H1 (cell line): ENCODE data around the gene ARPP21. TPM values are rescaled to one million over a fixed set of nuclear protein-coding genes. Genes with fewer than 3 reads are reported as not detected.

Source experiments
- CTCF ChIA-PET: fragments of 300-600 bp; sonication (Branson Sonifier 250); formaldehyde crosslinking; loops from one replicate; lab custom pipeline; 2021; ENCODE audit not compliant: partially characterized antibody; lab: Charles Lee
- POLR2A ChIA-PET: fragments of 300-600 bp; sonication (Branson Sonifier 250); formaldehyde crosslinking; loops from one replicate; lab custom pipeline; 2021; ENCODE audit warnings: inconsistent platforms; ENCODE audit not compliant: partially characterized antibody; lab: Charles Lee
- DNase-seq, 2 experiments: peaks; one replicate each; pipeline versions ENCODE4 v3.0.0 to v3.0.0-alpha.2; 2010 to 2022; ENCODE audit warnings: low spot score in 2 of 2, low read depth in 1 of 2, mixed read lengths in 1 of 2
- FAIRE-seq: peaks from 2 replicates; lab custom pipeline; 2011; peaks lifted over from hg19 to GRCh38; lab: Jason Lieb, UNC
- H2AFZ ChIP-seq: 2 replicates; pipeline ENCODE4 v1.8.1; 2012; ENCODE audit warnings: low read length, inconsistent platforms
- H2AK5ac ChIP-seq: 2 replicates; pipeline ENCODE4 v1.6.1; 2013; ENCODE audit warnings: low read depth, low read length
- H2BK120ac ChIP-seq: replicated peaks from 2 replicates; pipeline ENCODE3; 2013; ENCODE audit warnings: low read depth, low read length, inconsistent platforms
- H2BK12ac ChIP-seq: 2 replicates; pipeline ENCODE4 v1.6.1; 2013; ENCODE audit warnings: low read depth, low read length
- H2BK15ac ChIP-seq: 2 replicates; pipeline ENCODE4 v1.6.1; 2013; ENCODE audit warnings: low read length
- H2BK20ac ChIP-seq: 2 replicates; pipeline ENCODE4 v1.6.1; 2013; ENCODE audit warnings: low read length
- H2BK5ac ChIP-seq: 2 replicates; pipeline ENCODE4 v1.6.1; 2013; ENCODE audit warnings: low read depth, low read length
- H3K14ac ChIP-seq: 2 replicates; pipeline ENCODE4 v1.6.1; 2013; ENCODE audit warnings: inconsistent platforms; ENCODE audit not compliant: insufficient read length
- H3K18ac ChIP-seq: 2 replicates; pipeline ENCODE4 v1.6.1; 2013; ENCODE audit warnings: low read length; ENCODE audit errors: extremely low read depth
- H3K23ac ChIP-seq: 2 replicates; pipeline ENCODE4 v1.6.1; 2013; ENCODE audit warnings: inconsistent platforms; ENCODE audit not compliant: insufficient read length
- H3K23me2 ChIP-seq: 2 replicates; pipeline ENCODE4 v1.6.1; 2013; ENCODE audit warnings: low read depth, low read length
- H3K27ac ChIP-seq: 2 replicates; pipeline ENCODE4 v1.6.1; 2011; ENCODE audit warnings: low read depth, low read length, inconsistent platforms
- H3K27me3 ChIP-seq, 4 experiments: replicated peaks in 1 of 4; 1 replicate in 1 of 4; 2 replicates in 3 of 4; pipeline versions ENCODE4 v1.6.1 to v1.8.1; 2011 to 2013; ENCODE audit warnings: low read length in 3 of 4, mild to moderate bottlenecking in 3 of 4, inconsistent platforms in 2 of 4, mixed read lengths in 2 of 4, moderate library complexity in 1 of 4; ENCODE audit not compliant: control insufficient read depth in 3 of 4, insufficient read depth in 3 of 4; ENCODE audit errors: extremely low read depth in 1 of 4
- H3K36me3 ChIP-seq, 4 experiments: 2 replicates each; pipeline versions ENCODE4 v1.6.1 to v1.8.1; 2011 to 2013; ENCODE audit warnings: mild to moderate bottlenecking in 4 of 4, low read length in 3 of 4, moderate library complexity in 2 of 4, control low read depth in 1 of 4, inconsistent platforms in 1 of 4; ENCODE audit not compliant: insufficient read depth in 4 of 4, control insufficient read depth in 2 of 4
- H3K4ac ChIP-seq: replicated peaks from 2 replicates; pipeline ENCODE3; 2013; ENCODE audit warnings: low read length, low read depth, mixed read lengths, inconsistent platforms; ENCODE audit not compliant: insufficient read length
- H3K4me1 ChIP-seq, 4 experiments: replicated peaks in 1 of 4; 1 replicate in 1 of 4; 2 replicates in 3 of 4; pipeline versions ENCODE4 v1.6.1 to v1.8.1; 2011 to 2013; ENCODE audit warnings: low read length in 3 of 4, inconsistent platforms in 2 of 4, mixed read lengths in 1 of 4; ENCODE audit not compliant: insufficient read depth in 4 of 4, control insufficient read depth in 3 of 4
- H3K4me2 ChIP-seq, 2 experiments: 2 replicates each; pipeline versions ENCODE4 v1.6.1 to v1.8.1; 2011 to 2013; ENCODE audit warnings: low read depth in 2 of 2, low read length in 2 of 2, control low read depth in 1 of 2, inconsistent platforms in 1 of 2, mild to moderate bottlenecking in 1 of 2; ENCODE audit not compliant: insufficient read depth in 1 of 2
- H3K4me3 ChIP-seq, 4 experiments: fragments of 200-600, 300-600 bp in 1 of 4; sonication (generic), shearing (Covaris generic), sonication (Bioruptor Twin) in 1 of 4; 2 replicates each; pipeline versions ENCODE4 v1.5.1 to v1.8.1; 2011 to 2016; ENCODE audit warnings: low read length in 4 of 4, low read depth in 3 of 4, control low read depth in 2 of 4, inconsistent platforms in 2 of 4, mild to moderate bottlenecking in 2 of 4, mixed read lengths in 1 of 4, moderate library complexity in 1 of 4; ENCODE audit not compliant: insufficient read depth in 2 of 4; ENCODE audit errors: extremely low read depth in 1 of 4
- H3K56ac ChIP-seq: replicated peaks from 2 replicates; pipeline ENCODE3; 2013; ENCODE audit warnings: low read depth, mild to moderate bottlenecking, mixed read lengths, low read length, inconsistent platforms; ENCODE audit not compliant: insufficient read length
- H3K79me1 ChIP-seq: 2 replicates; pipeline ENCODE4 v1.6.1; 2013; ENCODE audit warnings: low read depth, low read length, control low read depth
- H3K79me2 ChIP-seq, 2 experiments: 2 replicates each; pipeline versions ENCODE4 v1.6.1 to v1.8.1; 2012 to 2013; ENCODE audit warnings: low read length in 2 of 2, mild to moderate bottlenecking in 2 of 2, inconsistent platforms in 1 of 2; ENCODE audit not compliant: insufficient read depth in 2 of 2, control insufficient read depth in 1 of 2
- H3K9ac ChIP-seq, 4 experiments: replicated peaks in 1 of 4; 1 replicate in 1 of 4; 2 replicates in 3 of 4; pipeline versions ENCODE4 v1.6.1 to v1.8.1; 2011 to 2013; ENCODE audit warnings: low read depth in 3 of 4, low read length in 3 of 4, control low read depth in 2 of 4, mild to moderate bottlenecking in 2 of 4, moderate library complexity in 2 of 4, inconsistent platforms in 1 of 4; ENCODE audit errors: extremely low read depth in 1 of 4
- H3K9me3 ChIP-seq, 2 experiments: 2 replicates each; pipeline versions ENCODE4 v1.6.1 to v1.8.1; 2012 to 2013; ENCODE audit warnings: mild to moderate bottlenecking in 2 of 2, moderate library complexity in 2 of 2, control low read depth in 1 of 2, inconsistent platforms in 1 of 2, low read depth in 1 of 2, low read length in 1 of 2, mixed read lengths in 1 of 2; ENCODE audit not compliant: insufficient read depth in 2 of 2
- H4K20me1 ChIP-seq, 2 experiments: replicated peaks in 1 of 2; 2 replicates each; pipeline versions ENCODE3 to v1.8.1; 2011 to 2013; ENCODE audit warnings: inconsistent platforms in 2 of 2, low read length in 2 of 2, mild to moderate bottlenecking in 1 of 2; ENCODE audit not compliant: insufficient read depth in 2 of 2, control insufficient read depth in 1 of 2
- H4K5ac ChIP-seq: 2 replicates; pipeline ENCODE4 v1.6.1; 2013; ENCODE audit warnings: low read length, low read depth, mixed read lengths, inconsistent platforms; ENCODE audit not compliant: insufficient read length
- H4K8ac ChIP-seq: 2 replicates; pipeline ENCODE4 v1.8.0; 2013; ENCODE audit warnings: mild to moderate bottlenecking, moderate library complexity, low read length, inconsistent platforms; ENCODE audit not compliant: insufficient read depth; ENCODE audit errors: extremely low read depth
- H4K91ac ChIP-seq: replicated peaks from 2 replicates; pipeline ENCODE3; 2013; ENCODE audit warnings: low read length, mixed read lengths, inconsistent platforms; ENCODE audit not compliant: insufficient read length
- FOSL1 ChIP-seq: IDR thresholded peaks from 2 replicates; pipeline ENCODE4 v1.6.1; 2011; ENCODE audit warnings: mild to moderate bottlenecking, low read depth, low read length, moderate library complexity; ENCODE audit not compliant: insufficient read depth
- HDAC6 ChIP-seq: IDR thresholded peaks from one replicate; pipeline ENCODE4 v1.7.1; 2012; ENCODE audit warnings: low read depth, mild to moderate bottlenecking, inconsistent platforms, low read length, moderate library complexity
- SIX5 ChIP-seq: IDR thresholded peaks from 2 replicates; pipeline ENCODE4 v1.6.1; 2011; ENCODE audit warnings: mild to moderate bottlenecking, low read depth, low read length
- SP4 ChIP-seq: IDR thresholded peaks from 2 replicates; pipeline ENCODE4 v1.6.1; 2012; ENCODE audit warnings: low read length, inconsistent platforms
- TCF12 ChIP-seq: IDR thresholded peaks from 2 replicates; pipeline ENCODE4 v1.6.1; 2011; ENCODE audit warnings: low read depth, mild to moderate bottlenecking, low read length
- whole genome bisulfite sequencing, 2 experiments: shearing (Covaris generic) in 1 of 2; methylation state at CpG; one replicate each; pipeline versions ENCODE4 v1.1.6 to v1.1.7; 2013 to 2015; ENCODE audit warnings: low lambda C conversion rate in 2 of 2, mixed read lengths in 2 of 2, inconsistent platforms in 1 of 2, low coverage in 1 of 2, missing lambda C conversion rate in 1 of 2; ENCODE audit not compliant: insufficient replicate concordance in 2 of 2, insufficient coverage in 1 of 2, insufficient read length in 1 of 2; ENCODE audit errors: extremely low coverage in 1 of 2, missing lambda C conversion rate in 1 of 2; 5-methylcytosine and 5-hydroxymethylcytosine counted together
- polyA plus RNA-seq, 7 experiments: library from polyadenylated mRNA; depleted of rRNA in 3 of 7; stranded (reverse) in 5 of 7; unstranded in 2 of 7; fragments of >200 nt in 5 of 7; fragments of 200-250 nt in 2 of 7; gene quantifications; 1 replicate in 5 of 7; 2 replicates in 1 of 7; 4 replicates in 1 of 7; pipeline versions ENCODE4 v1.2.1 to v1.2.3, GENCODE V29; 2011 to 2013; ENCODE audit warnings: missing spikeins in 2 of 7, mixed read lengths in 2 of 7
- total RNA-seq: library from RNA; stranded (reverse); fragmentation: NEBNext Ultra II Directional; extraction: Animal tissue kit (Norgen Biotek cat#: 25700); gene quantifications from 2 replicates; pipeline ENCODE4 v1.2.1, GENCODE V29; 2021

ARPP21 gene
- total and polyA plus RNA-seq, 2 of the 8 experiments (the other 6 are each of a cell fraction or from before 2014, with no cell fraction given) = not detected

- ChIA-PET POLR2A (no interaction called here), CTCF (interaction anchor here (0.6 kb wide), 1 partner anchor 1676 kb away, joined by 3 read pairs; no protein-coding TSS in a partner anchor)
- no peak overlapping the region for H2BK15ac ChIP-seq
- no peaks in the 10 kb centered on the region for H3K79me1 ChIP-seq
- H3K18ac ChIP-seq = no peak overlapping the region
- no peak overlapping the region for H3K4me3 ChIP-seq
- H4K91ac ChIP-seq = no peak overlapping the region
- H3K56ac ChIP-seq = no peak overlapping the region
- no peak overlapping the region for H3K4me2 ChIP-seq
- H3K27ac ChIP-seq = no peak overlapping the region
- H3K4ac ChIP-seq = no peak overlapping the region
- H2BK120ac ChIP-seq = no peak overlapping the region
- H3K9me3 ChIP-seq = no peaks in the 10 kb centered on the region
- no peak overlapping the region for H3K14ac ChIP-seq
- H3K36me3 ChIP-seq = no peaks in the 10 kb centered on the region
- no peak overlapping the region for H3K23ac ChIP-seq
- no peaks in the 10 kb centered on the region for H3K23me2 ChIP-seq
- no peaks in the 10 kb centered on the region for H3K27me3 ChIP-seq
- FAIRE-seq (no peak), DNase-seq (no peak)
- no peak overlapping the region for H2AFZ ChIP-seq
- H4K8ac ChIP-seq = no peak overlapping the region
- no peaks in the 10 kb centered on the region for H3K79me2 ChIP-seq
- no peak overlapping the region for H2BK5ac ChIP-seq
- H4K5ac ChIP-seq = no peak overlapping the region
- H4K20me1 ChIP-seq = no peaks in the 10 kb centered on the region
- H3K9ac ChIP-seq = no peak overlapping the region
- H2BK20ac ChIP-seq = no peak overlapping the region
- 65% methylated on average over 3 of the region's 3 CpGs; no CpG with 5 or more reads in 1 of the 2 experiments for WGBS, 2 experiments
- peaks cover 0 to 2% (median 0%) of the 10 kb centered on the region in 4 experiments; a peak in 1 of 7 replicates for H3K4me1 ChIP-seq
- no peak overlapping the region for H2BK12ac ChIP-seq
- no peak overlapping the region for H2AK5ac ChIP-seq
- TF ChIP-seq HDAC6 (no peak), SP4 (no peak), TCF12 (no peak), FOSL1 (no peak), SIX5 (no peak)
Measured at GRCh38 chr3:35780800-35781199, 141.5 kb downstream of the ARPP21 start.
